HTR-8/SVneo (cell line): ENCODE results near the gene IL18R1.

ENCODE experiments used
- DNase-seq: peaks from one replicate; pipeline ENCODE4 v3.0.0; 2011; ENCODE audit warnings: low spot score, mixed read lengths; ENCODE audit not compliant: insufficient read length
- FAIRE-seq: peaks from 2 replicates; lab custom pipeline; 2011; peaks lifted over from hg19 to GRCh38; lab: Jason Lieb, UNC

The IL18R1 gene

GRCh38 chr2:102386867-102387541 is 31.4 kb downstream of the IL18R1 start:
- FAIRE-seq (no peak), DNase-seq (no peak)

DNA sequence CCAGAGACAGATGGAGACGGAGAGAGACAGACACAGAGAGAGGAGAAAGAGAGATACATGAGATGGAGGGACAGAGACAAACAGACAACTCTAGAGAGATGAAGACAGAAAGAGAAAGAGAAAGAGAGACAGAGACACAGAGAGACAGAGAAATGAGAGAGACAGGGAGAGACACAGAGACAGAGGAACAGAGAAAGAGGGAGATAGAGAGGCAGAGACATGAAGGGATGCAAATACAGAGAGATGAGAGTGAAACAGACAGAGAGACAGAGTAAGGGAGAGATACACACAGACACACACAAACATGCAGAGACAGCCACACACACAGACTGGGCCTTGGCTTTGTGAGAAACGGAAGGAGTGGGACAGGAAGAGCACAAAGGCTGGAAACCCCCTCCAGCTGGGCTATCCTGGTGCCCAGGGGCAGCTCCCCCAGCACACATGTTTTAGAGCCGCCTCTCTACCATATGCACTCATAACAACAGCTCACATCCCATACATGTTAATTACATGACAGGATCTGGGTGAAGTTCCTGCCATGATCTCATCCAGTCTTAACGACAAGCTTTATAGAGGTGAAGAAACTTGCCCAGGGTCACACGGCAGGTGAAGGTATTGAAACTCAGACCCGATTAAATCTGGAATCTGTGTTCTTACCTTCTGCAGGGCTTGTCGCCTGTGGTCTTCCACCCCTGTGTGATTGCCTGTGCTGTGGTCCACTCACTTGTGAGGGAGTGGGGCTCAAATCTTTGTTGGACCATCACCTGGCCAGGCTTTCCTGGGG is 32.4 kb downstream of the IL18R1 start:
- no peak for DNase-seq
- FAIRE-seq, result no peak

DNA sequence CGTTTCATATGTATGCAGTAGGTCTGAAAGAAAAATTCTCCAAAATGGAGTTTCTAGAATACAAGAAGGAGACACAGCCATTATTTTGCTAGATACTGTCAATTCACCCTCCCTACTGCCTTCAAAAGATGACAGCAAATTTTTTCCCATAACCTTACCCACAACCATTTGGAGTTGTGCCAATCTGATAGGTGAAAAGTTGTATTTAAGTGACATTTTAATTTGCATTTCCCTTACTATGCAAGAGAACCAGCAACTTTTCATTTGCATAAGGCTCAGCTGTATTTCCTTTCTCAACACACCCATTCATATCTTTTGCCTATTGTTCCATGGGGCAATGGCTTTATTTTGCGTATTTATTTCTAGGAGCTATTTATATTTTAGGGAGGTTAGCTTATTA is 36.0 kb downstream of the IL18R1 start:
- FAIRE-seq, result no peak
- no peak for DNase-seq

DNA sequence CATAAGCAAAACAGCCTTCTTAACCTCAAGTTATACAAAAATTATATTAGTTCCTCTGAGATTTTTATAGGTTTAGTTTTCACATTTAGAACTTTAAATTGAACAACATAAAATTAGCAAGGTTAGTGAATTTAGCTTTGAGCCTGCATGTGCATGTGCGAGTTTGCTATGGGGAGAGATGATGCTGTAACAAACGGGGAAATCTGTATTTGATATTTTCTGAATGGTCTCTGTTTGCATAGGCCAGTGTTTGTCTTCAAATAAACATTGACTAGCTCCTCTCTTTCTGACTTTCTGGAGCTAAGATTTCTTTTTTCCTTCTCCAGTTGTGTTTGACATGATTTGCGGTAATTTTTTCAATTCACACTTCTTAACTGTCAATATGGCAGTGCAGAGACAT is 36.5 kb downstream of the IL18R1 start:
- no peak for FAIRE-seq
- DNase-seq, result no peak

DNA sequence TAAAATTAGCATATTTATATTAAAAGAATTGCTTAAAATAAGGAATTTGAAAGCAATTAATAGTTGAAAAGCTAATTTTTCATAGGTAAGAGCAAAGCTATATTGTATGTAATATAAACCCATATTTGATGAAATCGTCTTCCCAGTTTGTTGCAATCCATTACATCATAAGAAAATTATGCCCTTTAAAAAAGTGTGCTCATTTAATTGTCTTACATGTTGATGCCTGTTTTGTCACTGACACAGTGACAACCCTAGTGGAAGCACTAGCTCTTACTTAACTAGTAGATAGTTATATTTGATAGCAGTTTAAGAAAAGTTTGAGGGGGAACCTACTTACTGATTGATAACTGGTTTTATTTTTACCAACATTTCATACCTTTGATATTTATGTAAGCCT is 37.3 kb downstream of the IL18R1 start:
- FAIRE-seq (no peak), DNase-seq (no peak)

GRCh38 chr2:102396012-102396411 is 40.4 kb downstream of the IL18R1 start:
- FAIRE-seq (no peak), DNase-seq (no peak)

DNA sequence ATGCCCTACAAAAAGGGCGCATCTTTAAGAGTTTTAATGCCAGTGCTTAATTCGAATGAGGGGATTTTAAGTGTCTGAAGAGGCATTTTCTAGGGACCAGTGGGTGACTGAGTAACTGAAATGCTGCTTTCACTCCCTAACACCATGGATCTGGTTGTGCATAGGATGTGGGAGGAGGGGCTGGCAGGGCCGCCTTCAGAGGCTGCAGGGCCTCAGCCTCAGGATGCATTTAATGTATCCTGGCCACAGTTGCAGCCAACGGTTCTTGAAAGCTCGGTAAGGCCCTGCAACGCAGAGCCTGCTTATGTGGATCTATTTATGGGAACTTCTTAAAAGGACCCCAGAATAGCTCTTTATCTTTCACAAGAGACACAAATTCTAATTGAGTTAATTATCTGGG is 41.6 kb downstream of the IL18R1 start:
- FAIRE-seq, result no peak
- DNase-seq, result no peak

- no peak for DNase-seq
- FAIRE-seq, result no peak
Measured at GRCh38 chr2:102399499-102400141, 44.0 kb downstream of the IL18R1 start.

GRCh38 chr2:102401456-102401855 is 45.9 kb downstream of the IL18R1 start:
- no peak for FAIRE-seq
- DNase-seq, result no peak

DNA sequence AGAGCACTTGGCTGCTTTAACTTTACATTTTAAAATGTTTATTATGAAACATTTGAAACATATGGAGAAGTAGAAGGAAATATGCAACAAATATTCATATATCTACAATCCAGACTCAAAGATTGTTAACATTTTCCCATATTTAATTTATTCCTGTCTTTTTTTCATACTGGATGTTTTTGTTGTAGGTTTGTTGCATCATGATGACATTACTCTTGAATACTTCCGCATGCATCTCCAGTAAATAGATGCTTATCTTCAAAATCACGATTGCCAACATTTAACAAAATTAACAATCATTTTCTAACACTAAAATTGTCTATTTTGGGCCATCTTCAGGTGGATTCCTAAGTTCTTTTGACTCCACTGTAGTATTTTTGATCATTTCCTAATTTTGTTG is 46.3 kb downstream of the IL18R1 start:
- FAIRE-seq (no peak), DNase-seq (no peak)

GRCh38 chr2:102410952-102411351 is 55.4 kb downstream of the IL18R1 start:
- FAIRE-seq (no peak), DNase-seq (no peak)

- DNase-seq (no peak), FAIRE-seq (no peak)
Measured at GRCh38 chr2:102412199-102412598, 56.6 kb downstream of the IL18R1 start.

GRCh38 chr2:102417946-102418345 is 62.4 kb downstream of the IL18R1 start:
- DNase-seq (no peak), FAIRE-seq (no peak)

- FAIRE-seq (no peak), DNase-seq (no peak)
Measured at GRCh38 chr2:102418421-102418961, 62.9 kb downstream of the IL18R1 start.

GRCh38 chr2:102420290-102420689 is 64.7 kb downstream of the IL18R1 start:
- FAIRE-seq (no peak), DNase-seq (no peak)

- FAIRE-seq (no peak), DNase-seq (no peak)
Measured at GRCh38 chr2:102421890-102422759, 66.5 kb downstream of the IL18R1 start.

DNA sequence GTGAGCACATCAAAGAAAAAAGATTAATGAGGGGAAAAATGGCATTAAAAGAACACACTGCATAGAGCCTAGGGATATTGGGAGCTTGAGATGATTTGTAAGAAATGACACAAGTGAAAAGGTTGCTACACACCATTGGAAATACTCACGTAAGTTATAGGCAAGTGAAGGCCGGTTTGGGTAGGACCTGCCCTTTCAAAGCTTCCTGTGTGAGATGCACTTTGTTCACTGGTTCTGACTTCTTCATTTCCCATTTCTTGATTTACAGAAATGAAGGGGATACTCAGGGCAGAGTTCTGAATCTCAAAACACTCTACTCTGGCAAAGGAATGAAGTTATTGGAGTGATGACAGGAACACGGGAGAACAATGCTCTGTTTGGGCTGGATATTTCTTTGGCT is 67.3 kb downstream of the IL18R1 start, which contains the start of gene IL18RAP:
Gene IL18RAP, plus strand, starts transcription at position 251 of the 400 bp plus-strand sequence. Its CDS starts 118 bp downstream, at position 369.
- FAIRE-seq (no peak), DNase-seq (no peak)

DNA sequence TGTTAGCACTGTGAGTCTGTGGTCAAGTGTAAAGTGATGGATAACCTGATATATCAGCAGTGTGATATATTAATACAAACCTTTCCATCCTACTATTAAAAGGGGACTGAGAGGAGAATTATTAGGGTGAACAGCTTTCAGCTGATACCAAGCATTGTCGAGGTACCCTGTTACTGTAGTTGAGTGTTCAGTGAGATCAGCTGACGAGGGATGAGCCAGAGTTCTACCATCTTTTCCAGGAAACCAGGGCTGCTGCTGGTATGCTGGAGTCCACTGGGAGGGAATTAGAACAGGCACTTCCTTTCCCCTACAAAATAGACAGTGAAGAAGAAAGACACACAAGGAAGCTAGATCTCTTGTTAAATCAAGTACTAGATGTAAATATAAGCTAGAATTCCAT is 67.8 kb downstream of the IL18R1 start:
- DNase-seq, result no peak
- no peak for FAIRE-seq

- no peak for DNase-seq
- FAIRE-seq, result no peak
Measured at GRCh38 chr2:102424754-102425153, 69.2 kb downstream of the IL18R1 start.
